Stimulated activated CD4-positive, alpha-beta T cell treated with anti-CD3 and anti-CD28 coated beads, Interleukin-4, amount 100 ng/mL, for 48 hours (primary cell): ENCODE measurements around the gene CSK.

Source experiments
- DNase-seq, 2 donors: peaks; one replicate each; pipeline ENCODE4 v3.0.0-alpha.2; 2020; ENCODE audit warnings: low read depth in 2 of 2

CSK gene

GRCh38 chr15:74801311-74801997 is 19.6 kb downstream of the CSK start:
- DNase-seq, result no peak

- no peak for DNase-seq
These were observed 20.4 kb downstream of the CSK start for GRCh38 chr15:74802290-74802689.

- DNase-seq, result no peak
These were observed 21.1 kb downstream of the CSK start for GRCh38 chr15:74802862-74803447.

GRCh38 chr15:74804935-74805334 is 23.1 kb downstream of the CSK start:
- DNase-seq, result no peak

GRCh38 chr15:74807282-74807681 is 25.4 kb downstream of the CSK start:
- DNase-seq, result no peak

GRCh38 chr15:74808078-74808839 is 26.4 kb downstream of the CSK start:
- no peak for DNase-seq

GRCh38 chr15:74808840-74809229 is 27.0 kb downstream of the CSK start:
- no peak for DNase-seq

- DNase-seq, result no peak
These were observed 27.4 kb downstream of the CSK start for GRCh38 chr15:74809242-74809641.

- no peak for DNase-seq
These were observed 28.1 kb downstream of the CSK start for GRCh38 chr15:74809956-74810355.

- no peak for DNase-seq
These were observed 30.7 kb downstream of the CSK start, which contains the start of gene LMAN1L for GRCh38 chr15:74812533-74812932. LMAN1L (plus strand) TSS chr15:74812835; CDS start chr15:74812855, 20 bp downstream.

GRCh38 chr15:74815121-74815934 is 33.4 kb downstream of the CSK start:
- DNase-seq, result no peak

GRCh38 chr15:74815961-74816360 is 34.1 kb downstream of the CSK start:
- DNase-seq, result no peak

GRCh38 chr15:74816624-74817369 is 34.9 kb downstream of the CSK start:
- no peak for DNase-seq

GRCh38 chr15:74817370-74817737 is 35.5 kb downstream of the CSK start:
- no peak for DNase-seq

- DNase-seq, result no peak
These were observed 38.2 kb downstream of the CSK start for GRCh38 chr15:74820056-74820455.

- no peak for DNase-seq
These were observed 39.4 kb downstream of the CSK start for GRCh38 chr15:74821091-74821789.

GRCh38 chr15:74821790-74822158 is 39.9 kb downstream of the CSK start:
- no peak for DNase-seq

- no peak for DNase-seq
These were observed 40.4 kb downstream of the CSK start for GRCh38 chr15:74822233-74822632.

- no peak for DNase-seq
These were observed 41.4 kb downstream of the CSK start for GRCh38 chr15:74823324-74823723.

- no peak for DNase-seq
These were observed 43.1 kb downstream of the CSK start for GRCh38 chr15:74824976-74825375.

GRCh38 chr15:74825866-74826265 is 44.0 kb downstream of the CSK start:
- DNase-seq, result no peak
